GM21526 (cell line): ENCODE data around the gene OSTM1.
"Not testable (repeated sequence)": the region's sequence is repeated elsewhere in the genome, so short reads cannot be mapped to it uniquely, and the experiment has no call there.

Source experiments
- ATAC-seq: cut with Tn5 transposase; IDR thresholded peaks from one replicate; pipeline ENCODE4 v1.9.1; 2021; ENCODE audit warnings: moderate library complexity; ENCODE audit not compliant: unreplicated experiment, low FRiP score

Gene OSTM1

GRCh38 chr6:108027056-108027455, 47.5 kb downstream of the OSTM1 start:
- no peak for ATAC-seq

GRCh38 chr6:108024427-108025073, 50.0 kb downstream of the OSTM1 start:
- no peak for ATAC-seq

GRCh38 chr6:108020472-108021116, 53.9 kb downstream of the OSTM1 start:
- no peak for ATAC-seq

- ATAC-seq = not testable (repeated sequence)
Observed at GRCh38 chr6:108016283-108016682, 58.3 kb downstream of the OSTM1 start.

GRCh38 chr6:108013787-108014439, 60.6 kb downstream of the OSTM1 start:
- no peak for ATAC-seq

GRCh38 chr6:108009894-108010293, 64.6 kb downstream of the OSTM1 start:
- no peak for ATAC-seq

GRCh38 chr6:108009258-108009657, 65.3 kb downstream of the OSTM1 start:
- ATAC-seq = not testable (repeated sequence)

- ATAC-seq = no peak
Observed at GRCh38 chr6:108008363-108008762, 66.2 kb downstream of the OSTM1 start.

- ATAC-seq = no peak
Observed at GRCh38 chr6:108005961-108006360, 68.6 kb downstream of the OSTM1 start.

- no peak for ATAC-seq
Observed at GRCh38 chr6:108004861-108005260, 69.7 kb downstream of the OSTM1 start.

GRCh38 chr6:108002365-108003221, 71.9 kb downstream of the OSTM1 start:
- no peak for ATAC-seq

GRCh38 chr6:108001696-108002231, 72.8 kb downstream of the OSTM1 start:
- no peak for ATAC-seq

- not testable (repeated sequence) for ATAC-seq
Observed at GRCh38 chr6:108000259-108000658, 74.3 kb downstream of the OSTM1 start.

GRCh38 chr6:107999341-107999740, 75.2 kb downstream of the OSTM1 start:
- ATAC-seq = no peak

- ATAC-seq = no peak
Observed at GRCh38 chr6:107991772-107992550, 82.6 kb downstream of the OSTM1 start.
